Keratinocyte (primary cell): Measurements from ENCODE around the gene PCCA. TPM values are rescaled to one million over a fixed set of nuclear protein-coding genes. Genes with fewer than 3 reads are reported as not detected.
A peak's percentile ranks its signal among the peaks of the same experiment; 100 is the strongest.

Source experiments
- DNase-seq: peaks from one replicate; pipeline ENCODE4 v3.0.0-alpha.2; 2011; ENCODE audit warnings: low read depth, missing footprints, low spot score
- FAIRE-seq: peaks from 2 replicates; lab custom pipeline; 2011; peaks lifted over from hg19 to GRCh38; lab: Jason Lieb, UNC
- H2AFZ ChIP-seq: 2 replicates; pipeline ENCODE4 v1.6.0; 2012; ENCODE audit warnings: low read length, control low read depth, inconsistent platforms; ENCODE audit not compliant: control insufficient read depth
- H3K27ac ChIP-seq: 2 replicates; pipeline ENCODE4 v1.5.1; 2011; ENCODE audit warnings: low read length; ENCODE audit not compliant: control insufficient read depth, insufficient read depth
- H3K27me3 ChIP-seq: 3 replicates; pipeline ENCODE4 v1.6.0; 2011; ENCODE audit warnings: low read length; ENCODE audit not compliant: control insufficient read depth, insufficient read depth; ENCODE audit errors: extremely low read depth
- H3K36me3 ChIP-seq, 2 experiments: 2 replicates in 1 of 2; 3 replicates in 1 of 2; pipeline ENCODE4 v1.5.1; 2011; ENCODE audit warnings: low read length in 2 of 2, mild to moderate bottlenecking in 1 of 2; ENCODE audit not compliant: control insufficient read depth in 2 of 2, insufficient read depth in 2 of 2; ENCODE audit errors: extremely low read depth in 1 of 2
- H3K4me1 ChIP-seq: 3 replicates; pipeline ENCODE4 v1.5.1; 2011; ENCODE audit warnings: low read length; ENCODE audit not compliant: control insufficient read depth, insufficient read depth; ENCODE audit errors: extremely low read depth
- H3K4me2 ChIP-seq: 3 replicates; pipeline ENCODE4 v1.6.0; 2011; ENCODE audit warnings: low read depth, low read length; ENCODE audit not compliant: control insufficient read depth, insufficient read depth; ENCODE audit errors: extremely low read depth
- H3K4me3 ChIP-seq, 3 experiments: fragments of 200-600 bp in 1 of 3; sonication (generic) in 1 of 3; 2 replicates in 2 of 3; 3 replicates in 1 of 3; pipeline ENCODE4 v1.5.1; 2011 to 2016; ENCODE audit warnings: low read length in 3 of 3, mild to moderate bottlenecking in 3 of 3, control low read depth in 2 of 3, inconsistent platforms in 1 of 3, low read depth in 1 of 3, mixed read lengths in 1 of 3, mixed run types in 1 of 3, moderate library complexity in 1 of 3; ENCODE audit not compliant: control insufficient read depth in 2 of 3, insufficient read depth in 2 of 3; ENCODE audit errors: extremely low read depth in 1 of 3
- H3K79me2 ChIP-seq: 2 replicates; pipeline ENCODE4 v1.6.0; 2012; ENCODE audit warnings: low read length; ENCODE audit not compliant: control insufficient read depth, insufficient read depth
- H3K9ac ChIP-seq: 3 replicates; pipeline ENCODE4 v1.6.0; 2011; ENCODE audit warnings: low read length; ENCODE audit not compliant: control insufficient read depth, insufficient read depth; ENCODE audit errors: extremely low read depth
- H3K9me1 ChIP-seq: 3 replicates; pipeline ENCODE4 v1.6.0; 2011; ENCODE audit warnings: low read length; ENCODE audit not compliant: control insufficient read depth, insufficient read depth; ENCODE audit errors: extremely low read depth
- H3K9me3 ChIP-seq: 2 replicates; pipeline ENCODE4 v1.5.1; 2012; ENCODE audit warnings: low read depth, low read length; ENCODE audit not compliant: control insufficient read depth
- H4K20me1 ChIP-seq: 3 replicates; pipeline ENCODE4 v1.6.0; 2011; ENCODE audit warnings: low read length; ENCODE audit not compliant: control insufficient read depth, insufficient read depth; ENCODE audit errors: extremely low read depth
- CTCF ChIP-seq, 3 experiments: IDR thresholded peaks in 1 of 3; conservative IDR thresholded peaks in 1 of 3; optimal IDR thresholded peaks in 1 of 3; 2 replicates in 2 of 3; 3 replicates in 1 of 3; pipeline versions ENCODE3 to v1.5.1; 2011; ENCODE audit warnings: low read length in 3 of 3, mild to moderate bottlenecking in 3 of 3, moderate library complexity in 2 of 3, control low read depth in 1 of 3, inconsistent platforms in 1 of 3; ENCODE audit not compliant: insufficient read depth in 2 of 3; ENCODE audit errors: extremely low read depth in 1 of 3
- EZH2 ChIP-seq: IDR thresholded peaks from one replicate; pipeline ENCODE4 v1.6.1; 2012; ENCODE audit warnings: inconsistent platforms, mild to moderate bottlenecking, low read length, moderate library complexity
- dilution Hi-C: fragments of 300-500 bp; cut with MboI; formaldehyde crosslinking; loops from one replicate; pipeline ENCODE4 v1.7.0; 2020; ENCODE audit warnings: low sequenced_read_pairs; ENCODE audit not compliant: extremely low pct_ligation_motif_present
- polyA plus RNA-seq, 5 experiments: library from polyadenylated mRNA; depleted of rRNA in 3 of 5; stranded (reverse) in 3 of 5; stranded (forward) in 1 of 5; unstranded in 1 of 5; fragments of >200 nt; gene quantifications; 1 replicate in 1 of 5; 2 replicates in 3 of 5; 3 replicates in 1 of 5; pipeline versions ENCODE4 v1.2.1 to v1.2.3, GENCODE V29; 2011 to 2012; ENCODE audit warnings: missing spikeins in 2 of 5, low read depth in 1 of 5, low replicate concordance in 1 of 5

The PCCA gene
- polyA plus RNA-seq, 1 donor (not counting 4 experiments of a cell fraction or from before 2014, with no cell fraction given): 8.1 TPM

GRCh38 chr13:100088273-100088643, 635 bp upstream of the PCCA start:
- peak overlapping the region; percentile 51 for H3K27ac ChIP-seq

GRCh38 chr13:100089465-100090032, 656 bp downstream of the PCCA start:
- TF ChIP-seq EZH2 (no peak), CTCF (optimal IDR thresholded peaks at IDR 0.05 in 1 of 3, IDR thresholded peaks at IDR 0.05 in 1 of 3, conservative IDR thresholded peaks at IDR 0.05 in 1 of 3; ENCODE audit: extremely low read depth in 1 of 3, insufficient read depth in 2 of 3, low read length in 3 of 3) (no peak)
- peak overlapping the region; percentile 74 to 88 (median 80) for H3K4me3 ChIP-seq
- dilution Hi-C loops: no loop called here
- peak overlapping the region; percentile 51 for H3K27ac ChIP-seq
- DNase-seq (no peak), FAIRE-seq (peak; percentile 17)
- H3K36me3 ChIP-seq: peaks cover 0 to 2% of the 10 kb centered on the region in 2 experiments
- H3K79me2 ChIP-seq: peaks cover 6% of the 10 kb centered on the region
- H3K27me3 ChIP-seq: no peaks in the 10 kb centered on the region
- H3K9ac ChIP-seq: peak overlapping the region; percentile 75
- no peaks in the 10 kb centered on the region for H3K9me3 ChIP-seq
- H3K4me2 ChIP-seq: peak overlapping the region; percentile 68
- H3K4me1 ChIP-seq: no peaks in the 10 kb centered on the region
- H4K20me1 ChIP-seq: no peaks in the 10 kb centered on the region
- H3K9me1 ChIP-seq: no peaks in the 10 kb centered on the region
- peak overlapping the region; percentile 93 for H2AFZ ChIP-seq

More at GRCh38 chr13:100088273-100088643, 635 bp upstream of the PCCA start:
- H2AFZ ChIP-seq: peak overlapping the region; percentile 93
- no peaks in the 10 kb centered on the region for H3K9me3 ChIP-seq
- H3K36me3 ChIP-seq: peaks cover 0 to 2% of the 10 kb centered on the region in 2 experiments
- TF ChIP-seq EZH2 (no peak), CTCF (optimal IDR thresholded peaks at IDR 0.05 in 1 of 3, IDR thresholded peaks at IDR 0.05 in 1 of 3, conservative IDR thresholded peaks at IDR 0.05 in 1 of 3; ENCODE audit: extremely low read depth in 1 of 3, insufficient read depth in 2 of 3, low read length in 3 of 3) (no peak)
- peaks cover 6% of the 10 kb centered on the region for H3K79me2 ChIP-seq
- no peaks in the 10 kb centered on the region for H3K4me1 ChIP-seq
- DNase-seq (no peak), FAIRE-seq (no peak)
- peak overlapping the region; percentile 75 for H3K9ac ChIP-seq
- dilution Hi-C loops: no loop called here
- H3K4me2 ChIP-seq: peak overlapping the region; percentile 68
- no peaks in the 10 kb centered on the region for H3K27me3 ChIP-seq
- H4K20me1 ChIP-seq: no peaks in the 10 kb centered on the region
- peak overlapping the region; percentile 74 to 88 (median 80) for H3K4me3 ChIP-seq
- H3K9me1 ChIP-seq: no peaks in the 10 kb centered on the region
